Smooth muscle cell of the brain vasculature (primary cell): Measurements from ENCODE around the gene PHACTR1.
"Not testable (repeated sequence)": the region's sequence is repeated elsewhere in the genome, so short reads cannot be mapped to it uniquely, and the experiment has no call there.

Source experiments
- DNase-seq: peaks from one replicate; pipeline ENCODE4 v3.0.0-alpha.2; 2012; ENCODE audit warnings: low read depth, low spot score

PHACTR1 gene

GRCh38 chr6:13305791-13306190 is 589.2 kb downstream of the PHACTR1 start:
- no peak for DNase-seq

- no peak for DNase-seq
Observed at GRCh38 chr6:13307508-13307995, 591.0 kb downstream of the PHACTR1 start.

- DNase-seq, result no peak
Observed at GRCh38 chr6:13308332-13308731, 591.8 kb downstream of the PHACTR1 start.

GRCh38 chr6:13311155-13311554 is 594.6 kb downstream of the PHACTR1 start:
- DNase-seq, result no peak

- no peak for DNase-seq
Observed at GRCh38 chr6:13314806-13315205, 598.2 kb downstream of the PHACTR1 start.

GRCh38 chr6:13315896-13316295 is 599.3 kb downstream of the PHACTR1 start:
- DNase-seq, result no peak

GRCh38 chr6:13318821-13319220 is 602.3 kb downstream of the PHACTR1 start:
- DNase-seq, result no peak

- DNase-seq, result no peak
Observed at GRCh38 chr6:13319891-13320564, 603.5 kb downstream of the PHACTR1 start.

GRCh38 chr6:13326031-13326586 is 609.5 kb downstream of the PHACTR1 start:
- DNase-seq, result not testable (repeated sequence)

GRCh38 chr6:13327691-13328075 is 611.1 kb downstream of the PHACTR1 start:
- DNase-seq, result no peak

- peak; percentile 78 for DNase-seq
Observed at GRCh38 chr6:13328076-13328874, 611.7 kb downstream of the PHACTR1 start, which contains the start of gene TBC1D7. Gene TBC1D7 (minus strand): TSS chr6:13328537. CDS start chr6:13326898, 1,639 bp downstream.

- no peak for DNase-seq
Observed at GRCh38 chr6:13328875-13329183, 612.3 kb downstream of the PHACTR1 start.

GRCh38 chr6:13331516-13332348 is 615.2 kb downstream of the PHACTR1 start:
- DNase-seq, result no peak

GRCh38 chr6:13332349-13332706 is 615.8 kb downstream of the PHACTR1 start:
- DNase-seq, result no peak

GRCh38 chr6:13334953-13335352 is 618.4 kb downstream of the PHACTR1 start:
- no peak for DNase-seq

- DNase-seq, result peak; percentile 62
Observed at GRCh38 chr6:13336553-13336952, 620.0 kb downstream of the PHACTR1 start.

GRCh38 chr6:13338038-13338437 is 621.5 kb downstream of the PHACTR1 start:
- DNase-seq, result no peak
